Hepatocyte (in vitro differentiated cells): ENCODE measurements around the gene ATP6V1F.

ENCODE experiments used
- CTCF ChIP-seq: fragments of 200-600 bp; sonication (generic); IDR thresholded peaks from 2 replicates; pipeline ENCODE4 v1.5.1; 2016; ENCODE audit warnings: antibody characterized with exemption, mild to moderate bottlenecking; ENCODE audit not compliant: poor library complexity
- EZH2phosphoT487 ChIP-seq: fragments of 200-600 bp; sonication (generic); IDR thresholded peaks from one replicate; pipeline ENCODE4 v1.6.1; 2018; ENCODE audit warnings: antibody characterized with exemption, mild to moderate bottlenecking, low read depth, moderate library complexity; ENCODE audit not compliant: unreplicated experiment, severe bottlenecking

GRCh38 chr7:128867842-128868623 lies 5.4 kb downstream of the ATP6V1F start:
- TF ChIP-seq CTCF (no peak), EZH2phosphoT487 (no peak)
